ENCODE results near the gene MINDY4.
"Not testable (repeated sequence)": the region's sequence is repeated elsewhere in the genome, so short reads cannot be mapped to it uniquely, and the experiment has no call there.

DNA sequence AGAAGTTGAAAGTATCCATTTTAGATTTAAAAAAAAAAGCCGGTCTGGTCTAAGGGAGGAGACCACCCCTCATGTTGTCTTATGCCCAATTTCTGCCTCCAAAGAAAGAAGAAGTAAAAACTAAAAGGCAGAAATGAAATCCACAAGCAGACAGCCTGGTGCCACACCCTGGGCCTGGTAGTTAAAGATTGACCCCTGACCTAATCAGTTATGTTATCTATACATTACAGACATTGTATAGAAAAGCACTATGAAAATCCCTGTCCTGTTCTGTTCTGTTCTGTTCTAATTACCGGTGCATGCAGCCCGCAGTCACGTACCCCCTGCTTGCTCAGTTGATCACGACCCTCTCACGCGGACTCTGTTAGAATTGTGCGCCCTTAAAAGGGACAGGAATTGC lies 36.3 kb downstream of the MINDY4 start:
- not testable (repeated sequence) for TF ChIP-seq FOXK2 (IDR thresholded peaks at IDR 0.05); TBX2 (CRISPR knock-in tag; IDR thresholded peaks at IDR 0.05; ENCODE audit: borderline replicate concordance); SMAD3 (CRISPR knock-in tag; IDR thresholded peaks at IDR 0.05)
- TF ChIP-seq, protein P1, sequence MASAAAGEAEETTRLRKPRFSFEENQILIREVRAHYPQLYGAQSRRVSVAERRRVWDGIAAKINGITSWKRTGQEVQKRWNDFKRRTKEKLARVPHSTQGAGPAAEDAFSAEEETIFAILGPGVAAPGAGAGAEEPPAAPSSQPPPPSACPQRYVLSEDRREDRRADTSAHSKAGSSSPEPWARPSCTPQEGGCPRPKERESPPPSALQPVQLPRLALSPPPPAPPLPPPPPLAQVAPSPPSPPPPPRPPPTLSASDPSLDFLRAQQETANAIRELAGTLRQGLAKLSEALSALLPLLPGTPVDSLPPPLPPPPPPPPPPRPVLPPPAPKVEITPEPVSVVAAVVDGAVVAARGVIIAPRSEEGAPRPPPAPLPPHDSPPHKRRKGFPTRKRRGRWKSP (CRISPR knock-in tag; IDR thresholded peaks at IDR 0.05): not testable (repeated sequence)

All from HepG2 (cell line).